GM21717 (cell line): ENCODE measurements around the gene ARL16.

Source experiments
- ATAC-seq: cut with Tn5 transposase; IDR thresholded peaks from one replicate; pipeline ENCODE4 v1.9.1; 2021; ENCODE audit warnings: mild to moderate bottlenecking, moderate library complexity; ENCODE audit not compliant: unreplicated experiment

Gene ARL16

GRCh38 chr17:81648013-81648706 is 35.4 kb downstream of the ARL16 start:
- ATAC-seq = no peak

- ATAC-seq = no peak
Measured at GRCh38 chr17:81647640-81648012, 36.0 kb downstream of the ARL16 start.

GRCh38 chr17:81646869-81647600 is 36.6 kb downstream of the ARL16 start:
- no peak for ATAC-seq

GRCh38 chr17:81644976-81645952 is 38.3 kb downstream of the ARL16 start:
- no peak for ATAC-seq

GRCh38 chr17:81644496-81644895 is 39.1 kb downstream of the ARL16 start:
- ATAC-seq = no peak

- ATAC-seq = no peak
Measured at GRCh38 chr17:81641825-81642489, 41.6 kb downstream of the ARL16 start.

GRCh38 chr17:81640011-81640410 is 43.6 kb downstream of the ARL16 start:
- no peak for ATAC-seq

GRCh38 chr17:81638683-81639082 is 44.9 kb downstream of the ARL16 start:
- ATAC-seq = no peak

GRCh38 chr17:81636505-81637288 is 46.9 kb downstream of the ARL16 start, which contains the start of the genes NPLOC4 and TSPAN10:
TSS of gene NPLOC4 (minus strand) at chr17:81637112. CDS start at chr17:81636930, 182 bp downstream.
TSS of gene TSPAN10 (plus strand) at chr17:81637196. CDS start at chr17:81642413, 5,217 bp downstream.
- peak; percentile 70 for ATAC-seq

GRCh38 chr17:81635973-81636504 is 47.6 kb downstream of the ARL16 start:
- ATAC-seq = peak; percentile 22

GRCh38 chr17:81635431-81635830 is 48.2 kb downstream of the ARL16 start:
- no peak for ATAC-seq

- no peak for ATAC-seq
Measured at GRCh38 chr17:81631482-81631881, 52.1 kb downstream of the ARL16 start.
